Activated naive CD4-positive, alpha-beta T cell treated with anti-CD3 and anti-CD28 coated beads for 36 hours (primary cell): Measurements from ENCODE around the gene POMT1. TPM values are rescaled to one million over a fixed set of nuclear protein-coding genes. Genes with fewer than 3 reads are reported as not detected.

ENCODE experiments used
- CTCF ChIA-PET: fragments of 350-600 bp; sonication (Branson Sonifier 250); formaldehyde crosslinking; loops from one replicate; lab custom pipeline; 2021; ENCODE audit warnings: antibody characterized with exemption; lab: Charles Lee
- DNase-seq: peaks from one replicate; pipeline ENCODE4 v3.0.0-alpha.2; 2020
- H3K27ac Mint-ChIP-seq: one replicate; pipeline ENCODE4 v1.8.0; 2021; ENCODE audit warnings: mild to moderate bottlenecking, mixed read lengths
- H3K27me3 Mint-ChIP-seq: one replicate; pipeline ENCODE4 v1.8.0; 2021; ENCODE audit warnings: low read depth, mixed read lengths
- H3K36me3 Mint-ChIP-seq: one replicate; pipeline ENCODE4 v1.8.0; 2021; ENCODE audit warnings: low read depth, mixed read lengths
- H3K4me1 Mint-ChIP-seq: one replicate; pipeline ENCODE4 v1.8.0; 2021; ENCODE audit warnings: low read depth, mixed read lengths
- H3K4me3 Mint-ChIP-seq: one replicate; pipeline ENCODE4 v1.8.0; 2021; ENCODE audit warnings: mild to moderate bottlenecking, moderate library complexity, mixed read lengths
- H3K9me3 Mint-ChIP-seq: one replicate; pipeline ENCODE4 v1.8.0; 2021; ENCODE audit warnings: mixed read lengths
- intact Hi-C: fragments of 100-400 bp; cut with micrococcal nuclease; formaldehyde crosslinking; loops from one replicate; pipeline ENCODE4 v1.15.1; 2023
- total RNA-seq, 2 experiments: library from RNA; stranded (reverse); gene quantifications; one replicate each; pipeline ENCODE4 v1.2.3, GENCODE V29; 2021

Gene POMT1
- total RNA-seq, 2 experiments from 2014 or later, result 28.7 to 33.8 TPM

- intact Hi-C loops, result no loop called here
- H3K36me3 Mint-ChIP-seq, result peaks cover 53% of the 10 kb centered on the region
- H3K27me3 Mint-ChIP-seq, result no peaks in the 10 kb centered on the region
- no peak for DNase-seq
- H3K9me3 Mint-ChIP-seq, result no peaks in the 10 kb centered on the region
- H3K4me3 Mint-ChIP-seq, result no peak overlapping the region
- H3K27ac Mint-ChIP-seq, result peak overlapping the region; percentile 17
- CTCF ChIA-PET, result interaction anchor here (0.7 to 1.2 kb wide), 2 partner anchors 10 to 138 kb away, joined by 4 to 5 read pairs; no protein-coding TSS in a partner anchor
- no peaks in the 10 kb centered on the region for H3K4me1 Mint-ChIP-seq
Observed at GRCh38 chr9:131487621-131488031, 15.1 kb upstream of the POMT1 start.

- Mint-ChIP-seq H3K4me3 (no peak overlapping the region), H3K36me3 (peaks cover 48% of the 10 kb centered on the region), H3K27ac (no peak overlapping the region), H3K9me3 (no peaks in the 10 kb centered on the region), H3K27me3 (no peaks in the 10 kb centered on the region), H3K4me1 (no peaks in the 10 kb centered on the region)
- CTCF ChIA-PET, result interaction anchor here (0.8 to 1.0 kb wide), 3 partner anchors 13 to 324 kb away, joined by 3 read pairs; no protein-coding TSS in a partner anchor
- DNase-seq, result no peak
- intact Hi-C loops, result no loop called here
Observed at GRCh38 chr9:131490514-131490913, 12.2 kb upstream of the POMT1 start.

- H3K4me1 Mint-ChIP-seq, result no peaks in the 10 kb centered on the region
- CTCF ChIA-PET, result interaction anchor here (1.0 kb wide), 1 partner anchor 13 kb away, joined by 3 read pairs; no protein-coding TSS in a partner anchor
- intact Hi-C loops, result no loop called here
- H3K27me3 Mint-ChIP-seq, result no peaks in the 10 kb centered on the region
- no peak overlapping the region for H3K4me3 Mint-ChIP-seq
- H3K9me3 Mint-ChIP-seq, result no peaks in the 10 kb centered on the region
- H3K27ac Mint-ChIP-seq, result no peak overlapping the region
- H3K36me3 Mint-ChIP-seq, result peaks cover 48% of the 10 kb centered on the region
- no peak for DNase-seq
Observed at GRCh38 chr9:131491001-131491710, 11.6 kb upstream of the POMT1 start.

- Mint-ChIP-seq H3K36me3 (peaks cover 48% of the 10 kb centered on the region), H3K27me3 (no peaks in the 10 kb centered on the region), H3K27ac (no peak overlapping the region), H3K4me1 (peaks cover 3% of the 10 kb centered on the region), H3K4me3 (no peak overlapping the region), H3K9me3 (no peaks in the 10 kb centered on the region)
- DNase-seq, result no peak
- CTCF ChIA-PET, result interaction anchor here (1.6 kb wide), 1 partner anchor 12 kb away, joined by 5 read pairs; no protein-coding TSS in a partner anchor
- intact Hi-C loops, result no loop called here
Observed at GRCh38 chr9:131492070-131492469, 10.6 kb upstream of the POMT1 start.

GRCh38 chr9:131494296-131494870 is 8.3 kb upstream of the POMT1 start:
- Mint-ChIP-seq H3K4me3 (no peak overlapping the region), H3K36me3 (peaks cover 33% of the 10 kb centered on the region), H3K9me3 (no peaks in the 10 kb centered on the region), H3K4me1 (peaks cover 9% of the 10 kb centered on the region), H3K27ac (no peak overlapping the region), H3K27me3 (no peaks in the 10 kb centered on the region)
- DNase-seq, result no peak
- CTCF ChIA-PET, result interaction anchor here (0.5 to 0.7 kb wide), 3 partner anchors 105 to 250 kb away, joined by 3 read pairs; no protein-coding TSS in a partner anchor
- intact Hi-C loops, result no loop called here

GRCh38 chr9:131495785-131496184 is 6.9 kb upstream of the POMT1 start:
- peaks cover 22% of the 10 kb centered on the region for H3K4me1 Mint-ChIP-seq
- intact Hi-C loops, result no loop called here
- no peaks in the 10 kb centered on the region for H3K9me3 Mint-ChIP-seq
- H3K27me3 Mint-ChIP-seq, result no peaks in the 10 kb centered on the region
- peaks cover 24% of the 10 kb centered on the region for H3K36me3 Mint-ChIP-seq
- CTCF ChIA-PET, result interaction anchor here (0.6 kb wide), 1 partner anchor 260 kb away, joined by 4 read pairs; no protein-coding TSS in a partner anchor
- no peak overlapping the region for H3K4me3 Mint-ChIP-seq
- DNase-seq, result no peak
- H3K27ac Mint-ChIP-seq, result no peak overlapping the region

- Mint-ChIP-seq H3K27me3 (no peaks in the 10 kb centered on the region), H3K4me1 (peaks cover 31% of the 10 kb centered on the region), H3K9me3 (no peaks in the 10 kb centered on the region), H3K4me3 (no peak overlapping the region), H3K36me3 (peaks cover 18% of the 10 kb centered on the region), H3K27ac (no peak overlapping the region)
- CTCF ChIA-PET, result no interaction called here
- no peak for DNase-seq
- intact Hi-C loops, result no loop called here
Observed at GRCh38 chr9:131496844-131497405, 5.8 kb upstream of the POMT1 start.

GRCh38 chr9:131499254-131499767 is 3.4 kb upstream of the POMT1 start:
- DNase-seq, result no peak
- Mint-ChIP-seq H3K36me3 (peaks cover 11% of the 10 kb centered on the region), H3K27me3 (no peaks in the 10 kb centered on the region), H3K27ac (peak overlapping the region; percentile 59), H3K9me3 (no peaks in the 10 kb centered on the region), H3K4me3 (no peak overlapping the region), H3K4me1 (peaks cover 44% of the 10 kb centered on the region)
- intact Hi-C loops, result no loop called here
- CTCF ChIA-PET, result interaction anchor here (0.6 to 1.9 kb wide), 5 partner anchors 10 to 243 kb away, joined by 3 to 6 read pairs (median 5); no protein-coding TSS in a partner anchor

GRCh38 chr9:131500377-131500776 is 2.3 kb upstream of the POMT1 start:
- peak; percentile 83 for DNase-seq
- H3K4me1 Mint-ChIP-seq, result peaks cover 53% of the 10 kb centered on the region
- H3K4me3 Mint-ChIP-seq, result peak overlapping the region; percentile 29
- peak overlapping the region; percentile 70 for H3K27ac Mint-ChIP-seq
- H3K9me3 Mint-ChIP-seq, result no peaks in the 10 kb centered on the region
- CTCF ChIA-PET, result interaction anchor here (0.9 to 1.9 kb wide), 5 partner anchors 19 to 151 kb away, joined by 3 to 6 read pairs (median 5); no protein-coding TSS in a partner anchor
- no peaks in the 10 kb centered on the region for H3K27me3 Mint-ChIP-seq
- intact Hi-C loops, result loop anchor here (1.0 to 5.0 kb wide), 7 partner anchors 30 to 248 kb away; partner anchors contain the start of genes FAM78A and UCK1
- peaks cover 13% of the 10 kb centered on the region for H3K36me3 Mint-ChIP-seq

GRCh38 chr9:131500939-131501541 is 1.7 kb upstream of the POMT1 start:
- intact Hi-C loops, result loop anchor here (1.0 to 5.0 kb wide), 7 partner anchors 30 to 249 kb away; partner anchors contain the start of genes FAM78A and UCK1

GRCh38 chr9:131503626-131504465 is 1.1 kb downstream of the POMT1 start:
- Mint-ChIP-seq H3K36me3 (peaks cover 10% of the 10 kb centered on the region), H3K27me3 (no peaks in the 10 kb centered on the region), H3K27ac (peak overlapping the region; percentile 77), H3K4me1 (peaks cover 50% of the 10 kb centered on the region), H3K4me3 (peak overlapping the region; percentile 98), H3K9me3 (no peaks in the 10 kb centered on the region)
- DNase-seq, result peak; percentile 89
- CTCF ChIA-PET, result interaction anchor here (1.1 to 1.9 kb wide), 2 partner anchors 153 to 228 kb away, joined by 3 to 12 read pairs; no protein-coding TSS in a partner anchor
- intact Hi-C loops, result loop anchor here (1.0 to 5.0 kb wide), 9 partner anchors 27 to 379 kb away; partner anchors contain the start of genes FAM78A, NUP214 and UCK1

More at GRCh38 chr9:131500939-131501541, 1.7 kb upstream of the POMT1 start:
- CTCF ChIA-PET, result interaction anchor here (0.9 to 1.9 kb wide), 6 partner anchors 20 to 164 kb away, joined by 3 to 6 read pairs (median 4); no protein-coding TSS in a partner anchor
- Mint-ChIP-seq H3K27ac (peak overlapping the region; percentile 70), H3K27me3 (no peaks in the 10 kb centered on the region), H3K9me3 (no peaks in the 10 kb centered on the region), H3K4me3 (peak overlapping the region; percentile 57), H3K4me1 (peaks cover 54% of the 10 kb centered on the region), H3K36me3 (peaks cover 10% of the 10 kb centered on the region)
- DNase-seq, result peak; percentile 58
